SW480 (cell line): ENCODE data around the gene ZNF550.
A peak's percentile ranks its signal among the peaks of the same experiment; 100 is the strongest.

ENCODE experiments used
- DNase-seq: peaks from one replicate; pipeline ENCODE4 v3.0.0-alpha.2; 2016; ENCODE audit warnings: low spot score

The ZNF550 gene

DNA sequence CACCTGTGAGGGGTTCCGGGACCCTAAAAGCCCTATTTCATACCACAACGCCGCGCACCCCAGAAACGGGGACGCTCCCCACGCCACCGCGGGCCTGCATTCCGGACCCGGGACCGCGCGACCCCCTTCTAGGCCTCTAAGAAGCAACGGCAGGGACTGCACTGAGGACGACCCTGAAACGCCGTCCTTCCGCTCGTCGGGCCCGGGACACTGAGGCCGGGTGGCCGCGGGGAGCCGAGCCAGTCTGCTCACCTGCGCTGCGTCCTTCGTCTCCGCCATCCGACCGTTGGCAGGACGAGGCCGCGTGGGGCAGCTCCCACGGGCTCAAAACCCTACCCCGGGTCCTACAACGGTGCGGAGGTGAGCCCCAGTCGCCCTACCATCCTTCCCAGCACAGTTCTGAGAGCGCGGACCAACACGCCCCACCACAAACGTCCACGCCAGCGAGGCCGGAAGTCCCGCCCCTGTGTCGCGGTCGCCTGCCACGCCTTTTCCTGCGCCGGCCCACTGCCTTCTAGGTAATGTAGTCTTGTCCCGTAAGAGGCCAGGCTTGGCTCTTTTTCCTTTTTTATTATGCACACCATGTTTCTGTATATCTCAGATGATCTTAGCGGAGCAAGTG is at the start of gene ZNF550:
ZNF550 (minus strand) TSS at position 460 of the 622 bp plus-strand sequence; CDS start at position 279, 181 bp downstream.
- no peak for DNase-seq

DNA sequence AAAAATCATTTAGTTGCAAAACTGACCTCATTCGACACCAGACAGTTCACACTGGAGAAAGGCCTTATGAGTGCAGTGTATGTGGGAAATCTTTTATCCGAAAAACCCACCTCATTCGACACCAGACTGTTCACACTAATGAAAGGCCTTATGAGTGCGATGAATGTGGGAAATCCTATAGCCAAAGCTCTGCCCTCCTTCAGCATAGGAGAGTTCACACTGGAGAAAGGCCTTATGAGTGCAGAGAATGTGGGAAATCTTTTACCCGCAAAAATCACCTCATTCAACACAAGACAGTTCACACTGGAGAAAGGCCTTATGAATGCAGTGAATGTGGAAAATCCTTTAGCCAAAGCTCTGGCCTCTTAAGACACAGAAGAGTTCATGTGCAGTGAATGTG is 47.3 kb upstream of the ZNF550 start:
- no peak for DNase-seq

GRCh38 chr19:57599761-57600383 is 40.2 kb upstream of the ZNF550 start, which contains the start of gene ZNF530:
Gene ZNF530, plus strand, starts transcription at chr19:57599885. Its CDS starts 4,461 bp downstream, at chr19:57604346.
- DNase-seq, result peak; percentile 79

GRCh38 chr19:57599377-57599760 is 39.7 kb upstream of the ZNF550 start:
- no peak for DNase-seq

GRCh38 chr19:57587529-57587928 is 27.9 kb upstream of the ZNF550 start:
- DNase-seq, result no peak

- no peak for DNase-seq
Observed at GRCh38 chr19:57583521-57584416, 24.1 kb upstream of the ZNF550 start, which contains the start of gene ZIK1. Gene ZIK1, plus strand, starts transcription at chr19:57584145. Its CDS starts 212 bp downstream, at chr19:57584357.

- no peak for DNase-seq
Observed at GRCh38 chr19:57583104-57583520, 23.4 kb upstream of the ZNF550 start.

- DNase-seq, result peak; percentile 98
Observed at GRCh38 chr19:57578487-57579205, 19.0 kb upstream of the ZNF550 start, which contains the start of gene ZNF416. Gene ZNF416, minus strand, starts transcription at chr19:57578911. Its CDS starts 207 bp downstream, at chr19:57578704.

DNA sequence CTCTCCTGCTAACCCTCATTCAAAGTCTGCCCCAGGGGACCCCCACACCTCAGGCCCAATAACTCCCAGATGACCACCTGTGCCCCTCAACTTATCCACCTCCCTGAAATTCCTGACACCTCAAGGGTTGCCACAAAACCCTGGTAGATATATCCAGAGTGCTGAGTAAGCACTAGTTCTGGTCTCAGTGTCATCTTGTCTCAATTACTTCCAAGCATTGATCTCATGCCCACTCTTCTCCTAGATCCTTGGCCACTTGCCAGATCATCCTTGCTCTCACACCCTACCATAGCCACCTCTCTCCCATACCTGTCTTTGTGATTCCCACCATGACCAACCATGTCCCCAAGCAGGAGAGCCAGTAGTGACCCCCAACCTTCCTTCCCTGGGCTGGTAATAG is 17.0 kb upstream of the ZNF550 start:
- no peak for DNase-seq

GRCh38 chr19:57572415-57572947 is 12.8 kb upstream of the ZNF550 start:
- no peak for DNase-seq

DNA sequence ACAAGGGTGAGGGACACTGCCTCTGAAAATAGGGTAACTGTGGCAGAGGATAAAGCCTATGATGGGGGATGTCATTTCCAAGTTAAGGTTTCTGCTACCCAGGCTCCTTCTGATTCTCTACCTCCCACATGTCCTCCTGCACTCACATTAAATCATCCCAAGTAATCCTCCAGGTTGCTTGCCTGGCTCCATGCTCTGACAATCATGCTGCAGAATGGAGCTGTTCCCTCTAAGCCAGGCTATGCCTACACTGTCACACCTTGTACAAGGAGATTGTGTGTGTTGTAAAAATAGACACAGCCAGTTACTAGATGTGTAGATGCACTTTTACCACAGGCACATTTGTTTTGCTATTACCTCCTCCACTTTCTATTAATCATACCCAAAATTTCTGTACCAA is 11.0 kb upstream of the ZNF550 start:
- no peak for DNase-seq

DNA sequence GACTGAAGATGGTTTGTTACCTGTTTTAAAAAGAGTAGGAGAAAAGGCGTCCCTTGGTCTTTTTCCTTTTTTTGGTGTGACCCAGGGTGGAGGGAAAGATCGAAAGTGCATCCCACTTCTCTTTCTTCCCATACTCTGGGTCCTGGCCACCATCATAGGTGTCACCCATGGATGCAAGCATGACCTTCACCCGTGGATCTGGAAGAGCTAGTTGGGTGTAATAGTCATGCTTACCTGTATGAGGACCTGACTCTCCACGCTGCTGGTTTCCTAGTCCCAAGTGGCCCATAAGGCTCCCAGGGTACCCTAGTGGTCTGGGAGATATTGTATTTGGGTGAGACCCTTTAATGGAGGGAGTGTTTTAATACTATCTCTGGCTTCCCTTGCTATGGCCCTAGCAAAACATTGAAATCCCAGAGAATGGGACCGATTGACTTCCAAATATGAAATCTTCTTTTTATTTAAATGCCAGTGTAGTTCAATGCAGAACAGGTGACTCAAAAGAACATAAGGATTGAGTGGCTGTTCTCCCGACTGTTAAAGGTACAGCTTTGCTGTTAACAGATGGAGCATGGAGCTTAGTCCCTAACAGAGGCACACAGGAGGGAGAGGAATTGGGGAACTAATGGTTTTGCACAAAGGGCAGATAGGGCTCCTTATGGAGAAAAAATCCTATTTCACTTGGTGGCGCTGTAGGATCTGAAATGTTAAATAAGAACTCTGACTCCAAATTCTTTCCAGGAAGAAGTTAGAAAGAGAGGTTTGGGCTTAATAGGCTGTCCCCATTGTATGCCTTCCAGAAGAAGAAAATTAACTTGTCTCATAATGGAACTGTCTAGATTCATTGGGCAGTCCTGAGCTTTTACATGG is 7.0 kb upstream of the ZNF550 start:
- no peak for DNase-seq

DNA sequence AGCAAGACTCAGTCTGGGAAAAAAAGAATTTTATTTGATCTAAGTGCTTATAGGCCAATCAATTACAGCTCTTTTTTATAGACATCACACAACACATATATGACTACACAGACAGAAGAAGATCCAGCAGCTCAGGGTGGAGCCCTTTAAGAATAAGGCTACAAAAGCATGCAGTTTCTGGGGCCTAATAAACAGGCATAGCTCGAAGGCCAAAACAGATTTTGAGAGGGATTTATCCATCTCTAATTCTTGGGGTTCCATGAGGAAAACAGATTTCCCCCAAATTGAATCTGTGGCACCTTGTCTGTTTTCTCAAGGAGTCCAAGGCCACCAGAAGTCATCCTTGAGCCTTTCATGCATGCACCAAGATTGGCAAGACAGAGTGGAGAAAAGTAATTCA is 3.9 kb upstream of the ZNF550 start:
- no peak for DNase-seq

- DNase-seq, result no peak
Observed at GRCh38 chr19:57560049-57560491, 407 bp upstream of the ZNF550 start.

DNA sequence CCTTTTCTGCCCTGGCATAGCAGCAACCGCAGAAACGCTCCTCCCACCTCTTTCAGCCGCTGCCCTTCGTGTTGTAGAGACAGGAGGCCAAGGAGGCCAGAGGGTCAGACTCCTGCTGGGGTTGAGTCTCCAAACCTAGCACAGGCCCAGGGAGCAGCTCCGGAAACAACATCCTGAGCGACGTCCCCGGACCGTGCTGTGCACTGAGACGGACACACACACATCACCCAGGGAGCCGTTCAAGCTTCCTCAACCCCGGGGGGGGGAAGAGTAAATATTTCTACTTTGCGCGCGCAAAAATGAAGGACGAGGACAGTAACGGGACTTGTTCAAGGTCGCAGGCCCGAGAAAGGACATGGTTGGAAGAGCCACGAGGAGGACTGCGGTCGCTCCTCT is 657 bp downstream of the ZNF550 start:
- DNase-seq, result no peak

DNA sequence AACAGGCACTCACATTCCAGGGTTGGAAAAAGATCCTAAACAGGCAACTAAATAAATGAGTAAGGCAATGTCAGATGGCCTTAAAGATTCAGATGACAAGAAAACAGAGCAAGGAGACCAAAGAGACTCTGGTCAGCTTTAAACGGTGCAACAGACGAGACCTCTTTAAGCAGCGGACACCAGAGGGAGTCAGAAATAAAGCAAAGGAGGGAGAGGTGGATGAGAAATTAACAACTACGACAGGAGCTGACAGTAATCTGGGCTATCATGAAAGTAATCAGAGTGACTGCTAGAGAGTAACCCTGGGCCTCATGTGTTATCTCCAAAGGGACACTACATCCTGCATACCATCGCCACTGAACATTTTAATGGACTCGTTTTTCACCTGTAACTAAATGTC is 1.1 kb downstream of the ZNF550 start:
- no peak for DNase-seq

GRCh38 chr19:57557659-57558058 is 2.0 kb downstream of the ZNF550 start:
- DNase-seq, result no peak

DNA sequence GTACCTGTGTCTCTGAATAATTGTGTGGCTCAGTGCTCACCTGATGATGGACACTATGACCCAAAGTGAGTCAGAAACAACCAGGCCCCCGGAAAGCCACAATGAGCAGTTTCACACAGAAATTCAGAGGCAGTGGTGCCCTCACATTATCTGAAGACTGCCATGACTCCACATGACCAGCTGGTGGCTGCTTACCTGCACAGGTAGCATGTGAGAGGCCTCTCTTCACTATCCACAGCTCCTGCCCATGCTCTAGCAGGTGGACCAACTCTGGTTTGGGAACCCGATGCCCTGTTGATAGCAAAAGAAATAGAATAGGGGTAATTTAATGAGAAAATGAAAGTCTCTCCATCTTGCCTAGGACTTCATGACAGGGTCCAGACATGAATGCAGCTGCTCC is 7.2 kb downstream of the ZNF550 start:
- DNase-seq, result no peak

- DNase-seq, result no peak
Observed at GRCh38 chr19:57546513-57546912, 13.2 kb downstream of the ZNF550 start.

DNA sequence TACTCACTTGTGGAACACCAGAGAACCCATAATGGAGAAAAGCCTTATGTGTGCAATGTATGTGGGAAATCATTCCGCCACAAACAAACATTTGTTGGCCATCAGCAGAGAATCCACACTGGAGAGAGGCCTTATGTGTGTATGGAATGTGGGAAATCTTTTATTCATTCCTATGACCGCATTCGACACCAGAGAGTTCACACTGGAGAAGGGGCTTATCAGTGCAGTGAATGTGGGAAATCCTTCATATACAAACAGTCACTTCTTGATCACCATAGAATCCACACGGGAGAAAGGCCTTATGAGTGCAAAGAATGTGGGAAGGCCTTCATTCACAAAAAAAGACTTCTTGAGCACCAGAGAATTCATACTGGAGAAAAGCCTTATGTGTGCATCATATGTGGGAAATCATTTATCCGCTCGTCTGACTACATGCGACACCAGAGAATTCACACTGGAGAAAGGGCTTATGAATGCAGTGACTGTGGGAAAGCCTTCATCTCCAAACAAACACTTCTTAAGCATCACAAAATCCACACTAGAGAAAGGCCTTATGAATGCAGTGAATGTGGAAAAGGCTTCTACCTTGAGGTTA is 21.6 kb downstream of the ZNF550 start:
- DNase-seq, result no peak
